Large intestine (tissue), 3 donors: ENCODE results near the gene AMBRA1. TPM values are rescaled to one million over a fixed set of nuclear protein-coding genes. Genes with fewer than 3 reads are reported as not detected.
"Not testable (repeated sequence)": the region's sequence is repeated elsewhere in the genome, so short reads cannot be mapped to it uniquely, and the experiment has no call there.

Source experiments
- DNase-seq, 2 donors: peaks; one replicate each; pipeline versions ENCODE4 v3.0.0 to v3.0.0-alpha.2; 2013
- H3K27ac ChIP-seq: one replicate; pipeline ENCODE4 v1.5.1; 2013; ENCODE audit warnings: low read length
- H3K27me3 ChIP-seq: 2 replicates; pipeline ENCODE4 v1.6.1; 2013; ENCODE audit warnings: low read length; ENCODE audit not compliant: control insufficient read depth, insufficient read depth
- H3K36me3 ChIP-seq: 2 replicates; pipeline ENCODE4 v1.6.1; 2013; ENCODE audit warnings: low read length; ENCODE audit not compliant: control insufficient read depth, insufficient read depth
- H3K4me1 ChIP-seq: one replicate; pipeline ENCODE4 v1.6.1; 2013; ENCODE audit warnings: low read length; ENCODE audit not compliant: control insufficient read depth, insufficient read depth
- H3K4me3 ChIP-seq: one replicate; pipeline ENCODE4 v1.5.1; 2013; ENCODE audit warnings: low read length
- H3K9me3 ChIP-seq: one replicate; pipeline ENCODE4 v1.6.1; 2013; ENCODE audit warnings: mild to moderate bottlenecking, low read depth, low read length, moderate library complexity; ENCODE audit not compliant: control insufficient read depth
- WGBS: methylation state at CpG from one replicate; pipeline ENCODE4 v1.1.5; 2013; ENCODE audit warnings: low lambda C conversion rate; ENCODE audit not compliant: insufficient coverage; 5-methylcytosine and 5-hydroxymethylcytosine counted together
- polyA plus RNA-seq: library from polyadenylated mRNA; unstranded; fragments of 120-200 nt; gene quantifications from one replicate; pipeline ENCODE4 v1.2.1, GENCODE V29; 2013

Gene AMBRA1
- polyA plus RNA-seq, 1 donor, result 20.2 TPM

DNA sequence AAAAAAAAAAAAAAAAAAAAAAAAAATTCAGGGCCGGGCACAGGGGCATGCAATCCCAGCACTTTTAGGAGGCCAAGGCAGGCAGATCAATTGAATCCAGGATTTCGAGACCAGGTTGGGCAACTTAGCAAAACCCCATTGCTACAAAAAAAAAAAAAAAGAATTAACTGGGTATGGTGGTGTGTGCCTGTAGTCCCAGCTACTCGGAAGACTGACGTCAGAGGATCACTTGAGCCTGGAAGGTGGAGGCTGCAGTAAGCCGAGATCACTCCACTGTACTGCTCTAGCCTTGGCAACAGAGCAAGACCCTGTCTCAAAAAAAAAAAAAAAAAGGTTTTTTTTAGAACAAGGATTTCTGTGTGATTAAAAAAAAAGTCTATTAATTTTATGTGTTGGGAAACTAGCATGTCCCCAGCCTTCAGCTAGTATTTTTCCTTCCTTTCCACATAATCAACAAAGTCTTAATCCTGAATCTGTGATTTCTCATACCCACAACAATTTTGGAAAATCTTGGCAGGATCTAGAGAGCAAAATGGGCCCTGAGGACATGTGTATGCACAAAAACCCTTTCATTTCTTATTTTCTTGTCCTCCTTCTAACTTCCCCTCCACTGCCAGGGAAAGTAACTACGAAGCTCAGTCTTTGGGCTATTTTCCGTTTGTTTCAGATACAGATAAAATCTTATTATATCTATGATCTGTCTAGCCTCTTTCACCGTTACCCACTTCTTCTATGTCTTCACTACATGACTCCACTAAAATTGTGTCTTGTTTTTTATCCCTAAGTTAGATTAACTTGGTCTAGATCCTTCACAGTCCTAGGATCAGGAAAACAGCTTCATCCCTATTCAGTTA, 5.7 kb upstream of the AMBRA1 start:
- Histone ChIP-seq H3K4me1 (peaks cover 9% of the 10 kb centered on the region), H3K36me3 (peaks cover 5% of the 10 kb centered on the region), H3K27me3 (no peaks in the 10 kb centered on the region), H3K27ac (no peak overlapping the region), H3K4me3 (no peak overlapping the region), H3K9me3 (no peaks in the 10 kb centered on the region)
- WGBS, result 94% methylated on average over 3 of the region's 8 CpGs
- no peak for DNase-seq

DNA sequence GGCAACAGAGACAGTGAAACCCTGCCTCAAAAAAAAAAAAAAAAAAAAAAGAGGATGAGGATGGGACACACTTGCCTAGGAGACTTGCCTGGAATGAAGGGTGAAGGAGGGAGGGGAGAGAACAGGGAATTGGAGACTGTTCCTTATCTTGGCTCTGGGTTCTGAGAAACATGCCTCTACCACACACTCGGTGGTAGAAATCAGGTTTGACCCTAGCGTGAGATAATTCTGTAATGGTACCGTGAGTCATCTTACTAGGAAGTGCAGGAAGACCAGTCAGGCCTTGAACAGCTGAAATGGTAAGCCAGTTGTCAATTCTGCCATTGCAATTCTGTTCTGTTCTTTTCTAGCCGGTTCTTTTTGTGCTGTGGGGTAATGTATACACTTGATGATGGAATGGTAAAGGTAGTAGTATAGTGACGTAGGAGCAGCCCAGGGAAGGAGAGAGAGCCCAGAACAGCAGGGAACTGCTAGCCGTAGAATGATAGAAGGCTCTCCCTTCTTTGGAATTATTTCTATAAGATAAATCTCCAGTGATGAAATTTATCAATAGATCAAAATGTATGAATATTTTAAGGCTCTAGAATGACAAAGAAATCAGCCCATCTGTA, 3.9 kb upstream of the AMBRA1 start:
- WGBS, result 82% methylated on average over 3 of the region's 6 CpGs
- peaks cover 11% of the 10 kb centered on the region for H3K4me1 ChIP-seq
- DNase-seq, result peak in 1 of 2 donors; percentile 28
- H3K27me3 ChIP-seq, result no peaks in the 10 kb centered on the region
- peak overlapping the region; percentile 7 for H3K27ac ChIP-seq
- H3K36me3 ChIP-seq, result peaks cover 2% of the 10 kb centered on the region
- no peak overlapping the region for H3K4me3 ChIP-seq
- H3K9me3 ChIP-seq, result no peaks in the 10 kb centered on the region

DNA sequence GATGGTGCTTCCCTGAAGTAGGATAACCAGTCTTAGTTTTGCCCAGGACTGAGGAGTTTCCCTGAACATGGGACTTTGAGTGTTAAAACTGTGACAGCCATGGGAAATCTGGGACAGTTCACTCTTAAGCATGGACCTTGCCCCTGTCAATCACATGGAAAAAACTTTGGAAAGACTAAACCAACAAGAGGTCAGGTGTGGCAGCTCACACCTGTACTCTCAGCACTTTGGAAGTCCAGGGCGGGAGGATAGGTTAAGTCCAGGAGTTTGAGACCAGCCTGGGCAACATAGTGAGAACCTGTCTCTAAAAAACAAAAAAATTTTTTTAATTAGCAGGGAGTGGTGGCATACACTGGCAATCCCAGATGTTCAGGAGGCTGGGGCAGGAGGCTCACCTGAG, 3.3 kb upstream of the AMBRA1 start:
- H3K27ac ChIP-seq, result peak overlapping the region; percentile 7

DNA sequence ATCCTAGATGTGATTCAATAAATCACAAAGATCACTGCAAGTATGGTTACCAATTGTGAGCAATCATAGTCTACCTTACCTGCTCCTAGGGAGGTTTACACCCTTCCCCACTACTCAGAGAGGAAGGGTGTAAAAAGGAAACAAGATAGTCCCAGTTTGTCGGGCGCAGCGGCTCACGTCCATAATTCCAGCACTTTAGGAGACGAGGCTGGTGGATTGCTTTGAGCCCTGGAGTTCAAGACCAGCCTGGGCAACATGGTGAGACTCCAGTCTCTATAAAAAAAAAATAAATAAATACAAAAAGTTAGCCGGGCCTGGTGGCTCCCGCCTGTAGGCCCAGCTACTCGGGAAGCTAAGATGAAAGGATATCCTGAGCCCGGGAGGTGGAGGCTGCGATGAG, 962 bp upstream of the AMBRA1 start:
- WGBS, result 100% methylated on average over 2 of the region's 10 CpGs
- Histone ChIP-seq H3K27me3 (no peaks in the 10 kb centered on the region), H3K27ac (peak overlapping the region; percentile 85), H3K9me3 (no peaks in the 10 kb centered on the region), H3K4me3 (no peak overlapping the region), H3K4me1 (peaks cover 16% of the 10 kb centered on the region), H3K36me3 (no peaks in the 10 kb centered on the region)
- no peak for DNase-seq

More for the DNA sequence above, 3.3 kb upstream of the AMBRA1 start:
- DNase-seq, result peak; percentile 71 to 80
- H3K36me3 ChIP-seq, result no peaks in the 10 kb centered on the region
- H3K4me1 ChIP-seq, result peaks cover 14% of the 10 kb centered on the region
- H3K9me3 ChIP-seq, result no peaks in the 10 kb centered on the region
- no peak overlapping the region for H3K4me3 ChIP-seq
- WGBS, result no CpG with 5 or more reads among the region's 1 CpG
- H3K27me3 ChIP-seq, result no peaks in the 10 kb centered on the region

DNA sequence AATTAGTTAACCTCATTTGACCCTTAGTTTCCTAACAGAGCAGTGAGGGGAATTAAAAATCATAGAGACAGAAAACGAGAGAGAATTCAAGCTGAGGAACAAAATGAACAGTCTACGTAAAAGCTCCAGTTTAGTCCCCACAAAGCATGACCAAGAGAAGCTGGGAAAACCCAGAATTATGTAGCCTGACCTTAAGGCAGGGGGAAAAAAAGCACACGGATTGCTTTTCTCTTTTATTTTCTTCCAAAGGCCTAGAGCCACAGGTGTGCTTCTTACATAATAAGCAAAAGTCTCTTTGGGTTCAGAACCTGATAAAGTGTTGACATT, 514 bp upstream of the AMBRA1 start:
- Histone ChIP-seq H3K4me3 (peak overlapping the region; percentile 90), H3K9me3 (no peaks in the 10 kb centered on the region), H3K27me3 (no peaks in the 10 kb centered on the region), H3K4me1 (peaks cover 16% of the 10 kb centered on the region), H3K27ac (peak overlapping the region; percentile 85), H3K36me3 (no peaks in the 10 kb centered on the region)
- WGBS, result no CpG with 5 or more reads among the region's 3 CpGs
- no peak for DNase-seq

DNA sequence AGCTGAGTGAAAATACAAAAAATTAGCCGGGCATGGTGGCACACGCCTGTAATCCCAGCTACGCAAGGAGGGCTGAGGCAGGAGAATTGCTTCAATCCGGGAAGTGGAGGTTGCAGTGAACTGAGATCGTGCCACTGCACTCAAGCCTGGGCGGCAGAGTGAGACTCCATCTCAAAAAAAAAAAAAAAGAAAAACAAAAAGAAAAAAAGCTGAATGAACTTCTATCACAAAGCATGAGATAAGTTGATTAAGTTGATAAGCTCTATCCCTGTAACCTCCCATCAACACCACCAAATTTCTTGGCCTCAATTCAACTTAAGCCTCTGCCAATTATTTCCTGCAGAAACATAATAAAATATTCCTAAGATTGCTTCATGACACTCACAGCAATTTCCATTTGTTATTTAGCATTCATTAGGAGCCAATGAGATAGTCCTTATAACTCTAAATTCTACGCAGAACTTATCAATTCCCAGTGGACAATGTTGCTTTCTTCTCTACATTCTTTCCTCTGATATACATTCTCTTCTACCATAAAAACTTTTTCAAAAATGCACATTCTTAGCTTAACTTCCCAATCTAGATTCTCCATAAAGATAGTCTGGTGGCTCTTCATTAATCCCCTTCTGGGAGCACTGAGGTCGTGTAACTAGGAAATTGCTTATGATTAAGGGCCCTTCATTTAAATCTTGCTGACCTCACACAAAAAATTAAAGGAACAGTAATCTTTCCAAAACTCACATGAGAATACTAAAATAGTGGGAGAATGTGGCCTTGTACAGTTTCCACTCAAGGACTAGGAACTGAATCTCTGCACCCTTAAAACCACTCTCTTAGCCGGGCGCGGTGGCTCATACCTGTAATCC, 2.9 kb downstream of the AMBRA1 start:
- Histone ChIP-seq H3K36me3 (no peaks in the 10 kb centered on the region), H3K27ac (no peak overlapping the region), H3K9me3 (no peaks in the 10 kb centered on the region), H3K27me3 (no peaks in the 10 kb centered on the region), H3K4me1 (peaks cover 7% of the 10 kb centered on the region), H3K4me3 (no peak overlapping the region)
- WGBS, result 95% methylated on average over 3 of the region's 11 CpGs
- no peak for DNase-seq

DNA sequence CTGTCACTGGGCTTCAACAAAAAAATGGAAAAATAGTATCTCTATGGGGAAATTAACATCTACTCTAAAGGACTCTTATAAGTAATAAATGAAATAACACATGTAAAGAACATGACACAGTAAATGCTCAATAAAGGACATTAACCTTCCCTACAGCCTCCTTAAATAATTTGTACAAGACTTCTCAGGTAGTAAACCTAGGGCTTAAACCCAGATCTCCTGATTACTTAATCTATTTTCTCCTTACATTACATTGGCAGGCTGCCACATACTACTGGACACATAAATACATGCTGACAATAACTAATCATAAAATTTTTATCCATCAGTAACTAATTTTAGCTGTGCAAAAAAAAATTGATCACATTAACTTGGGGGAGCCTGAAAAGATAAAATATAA, 4.9 kb downstream of the AMBRA1 start:
- Histone ChIP-seq H3K27ac (no peak overlapping the region), H3K36me3 (no peaks in the 10 kb centered on the region), H3K27me3 (no peaks in the 10 kb centered on the region), H3K9me3 (no peaks in the 10 kb centered on the region), H3K4me1 (peaks cover 5% of the 10 kb centered on the region), H3K4me3 (no peak overlapping the region)
- no peak for DNase-seq

DNA sequence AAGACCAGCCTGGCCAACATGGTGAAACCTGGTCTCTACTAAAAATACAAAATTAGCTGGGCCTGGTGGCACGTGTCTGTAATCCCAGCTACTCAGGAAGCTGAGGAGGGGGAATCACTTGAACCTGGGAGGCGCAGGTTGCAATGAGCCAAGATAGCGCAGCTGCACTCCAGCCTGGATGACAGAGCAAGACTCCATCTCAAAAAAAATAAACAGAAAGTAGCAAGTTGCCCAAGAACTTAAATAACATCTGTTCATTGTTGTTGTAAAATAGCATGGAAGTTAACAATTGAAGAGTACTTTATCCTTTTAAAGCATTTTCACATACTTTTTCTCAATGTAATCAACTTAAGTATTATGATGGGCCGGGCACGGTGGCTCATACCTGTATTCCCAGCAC, 5.7 kb downstream of the AMBRA1 start:
- 100% methylated on average over 1 of the region's 5 CpGs for WGBS
- Histone ChIP-seq H3K4me1 (peaks cover 5% of the 10 kb centered on the region), H3K9me3 (no peaks in the 10 kb centered on the region), H3K36me3 (no peaks in the 10 kb centered on the region), H3K27me3 (no peaks in the 10 kb centered on the region), H3K27ac (no peak overlapping the region), H3K4me3 (no peak overlapping the region)
- DNase-seq, result no peak

DNA sequence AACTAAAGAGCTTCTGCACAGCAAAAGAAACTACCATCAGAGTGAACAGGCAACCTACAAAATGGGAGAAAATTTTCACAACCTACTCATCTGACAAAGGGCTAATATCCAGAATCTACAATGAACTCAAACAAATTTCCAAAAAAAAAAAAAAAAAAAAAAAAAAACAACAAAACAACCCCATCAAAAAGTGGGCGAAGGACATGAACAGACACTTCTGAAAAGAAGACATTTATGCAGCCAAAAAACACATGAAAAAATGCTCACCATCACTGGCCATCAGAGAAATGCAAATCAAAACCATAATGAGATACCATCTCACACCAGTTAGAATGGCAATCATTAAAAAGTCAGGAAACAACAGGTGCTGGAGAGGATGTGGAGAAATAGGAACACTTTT, 10.3 kb downstream of the AMBRA1 start:
- H3K36me3 ChIP-seq, H3K4me3 ChIP-seq, H3K27me3 ChIP-seq, H3K9me3 ChIP-seq, DNase-seq, H3K4me1 ChIP-seq, H3K27ac ChIP-seq: not testable (repeated sequence)
- WGBS, result no CpG with 5 or more reads among the region's 1 CpG

DNA sequence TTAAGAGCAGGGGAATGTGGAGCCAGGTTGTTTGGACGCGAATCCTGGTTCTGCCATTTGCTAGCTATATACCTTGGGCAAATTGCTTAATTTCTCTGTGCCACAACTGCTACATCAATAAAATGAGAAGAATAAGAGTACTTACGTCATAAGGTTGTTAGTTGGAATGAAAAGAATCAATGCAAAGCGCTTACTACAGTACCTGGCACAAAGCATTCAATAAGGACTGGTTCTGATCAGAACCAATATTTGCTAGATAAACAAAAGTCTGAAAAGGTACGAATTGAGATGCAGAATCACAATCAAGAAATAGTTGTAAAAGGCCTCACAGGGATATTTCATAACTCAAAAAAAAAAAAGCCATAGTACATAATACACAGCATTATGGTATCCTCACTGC, 11.2 kb downstream of the AMBRA1 start:
- H3K27me3 ChIP-seq, result no peaks in the 10 kb centered on the region
- no peaks in the 10 kb centered on the region for H3K4me1 ChIP-seq
- H3K27ac ChIP-seq, result no peak overlapping the region
- no peak overlapping the region for H3K4me3 ChIP-seq
- DNase-seq, result no peak
- WGBS, result 100% methylated on average over 2 of the region's 5 CpGs
- H3K9me3 ChIP-seq, result no peaks in the 10 kb centered on the region
- no peaks in the 10 kb centered on the region for H3K36me3 ChIP-seq
